Stimulated activated CD8-positive, alpha-beta memory T cell treated with anti-CD3 and anti-CD28 coated beads, Interleukin-15, amount 100 ng/mL, for 24 hours (primary cell): ENCODE results near the gene SIPA1L3.
"Not testable (repeated sequence)": the region's sequence is repeated elsewhere in the genome, so short reads cannot be mapped to it uniquely, and the experiment has no call there.

Source experiments
- DNase-seq: peaks from one replicate; pipeline ENCODE4 v3.0.0-alpha.2; 2020; ENCODE audit warnings: low read depth

The SIPA1L3 gene

GRCh38 chr19:38071054-38071453 is 164.0 kb downstream of the SIPA1L3 start:
- DNase-seq = not testable (repeated sequence)

GRCh38 chr19:38071647-38072046 is 164.6 kb downstream of the SIPA1L3 start:
- DNase-seq = no peak

DNA sequence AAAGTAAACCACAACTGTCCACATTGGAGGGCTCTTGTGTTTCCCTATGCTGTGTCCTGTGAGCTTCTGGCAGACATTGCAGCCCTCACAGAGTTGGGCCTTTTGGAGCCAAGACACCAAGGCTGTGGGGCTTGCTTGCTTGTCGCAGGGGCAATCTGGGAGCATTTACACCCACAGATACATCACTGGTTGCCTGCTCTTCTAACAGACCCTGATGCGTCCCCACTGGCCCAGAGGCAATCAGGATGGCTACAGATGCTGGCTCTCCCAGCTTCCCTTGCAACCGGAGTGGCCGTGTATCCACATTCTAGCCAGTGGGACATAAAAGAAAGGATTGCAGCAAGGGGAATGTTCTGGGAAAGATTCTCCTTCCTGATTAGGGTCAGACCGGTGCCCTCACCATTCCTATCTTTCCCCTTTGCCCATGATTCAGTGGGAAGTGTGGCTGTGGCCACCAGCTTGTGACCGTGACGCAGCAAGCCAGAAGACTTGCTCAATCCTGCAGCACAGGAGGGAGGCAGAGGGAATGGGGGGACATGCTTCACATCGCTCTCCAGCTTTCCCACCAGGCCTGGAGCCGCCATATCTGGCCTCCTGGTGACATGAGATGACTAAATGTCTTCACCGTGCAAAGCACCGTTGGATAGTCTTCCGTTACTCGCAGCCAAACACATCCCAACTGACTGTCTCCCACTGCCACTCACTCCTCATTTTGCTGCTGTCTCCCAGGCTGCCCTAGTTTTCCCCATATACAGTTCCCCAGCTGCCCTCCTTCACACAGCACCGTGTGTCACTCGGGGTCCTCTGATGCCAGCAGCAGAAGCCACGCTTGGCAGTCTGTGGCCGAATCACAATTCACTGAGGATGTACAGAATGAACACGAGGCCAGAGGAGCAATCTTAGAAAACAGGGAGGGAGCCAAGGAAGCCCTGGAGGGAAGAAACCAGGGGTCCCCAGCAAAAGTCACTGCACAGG is 166.1 kb downstream of the SIPA1L3 start:
- DNase-seq = no peak

DNA sequence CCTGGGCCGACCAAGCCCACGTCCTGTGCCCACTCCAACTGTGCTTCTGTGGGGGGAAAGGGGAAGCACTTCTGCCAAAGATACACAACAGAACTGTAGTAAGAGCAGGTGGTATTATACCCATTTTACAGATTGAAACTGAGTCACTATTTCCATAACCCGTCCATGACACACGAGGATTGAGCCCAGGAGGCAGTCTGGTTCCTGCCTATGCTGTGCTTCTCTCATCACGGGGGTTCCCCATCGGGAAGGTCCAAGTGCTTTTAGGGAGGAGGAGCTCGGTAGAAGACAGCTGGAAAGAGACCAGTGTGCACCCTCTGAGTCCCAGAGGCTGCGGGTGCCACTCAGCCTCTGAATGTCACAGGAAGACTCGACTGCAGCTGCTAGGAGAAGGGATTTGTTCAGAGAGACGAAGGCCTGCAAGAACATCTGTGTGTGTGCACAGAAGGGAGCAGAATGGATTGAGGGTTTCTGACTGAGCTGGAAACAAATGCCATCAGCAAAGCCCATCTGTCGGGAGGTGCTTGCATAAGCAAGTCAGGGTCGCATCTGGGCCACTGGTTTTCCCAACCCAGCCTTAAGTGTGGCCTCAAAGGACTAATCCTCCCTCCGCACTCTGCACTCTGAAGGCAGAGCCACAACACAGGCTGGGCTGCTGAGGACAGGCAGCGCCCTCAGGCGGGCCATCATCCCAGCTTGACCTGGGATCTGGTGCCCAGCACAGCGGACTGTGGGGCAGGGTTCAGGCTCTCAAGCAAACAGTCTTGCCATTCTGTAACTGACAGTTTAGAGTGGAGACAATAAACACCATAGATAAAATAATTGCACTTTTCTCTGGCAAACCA is 167.1 kb downstream of the SIPA1L3 start:
- DNase-seq = no peak

- no peak for DNase-seq
Measured at GRCh38 chr19:38076337-38076736, 169.3 kb downstream of the SIPA1L3 start.

DNA sequence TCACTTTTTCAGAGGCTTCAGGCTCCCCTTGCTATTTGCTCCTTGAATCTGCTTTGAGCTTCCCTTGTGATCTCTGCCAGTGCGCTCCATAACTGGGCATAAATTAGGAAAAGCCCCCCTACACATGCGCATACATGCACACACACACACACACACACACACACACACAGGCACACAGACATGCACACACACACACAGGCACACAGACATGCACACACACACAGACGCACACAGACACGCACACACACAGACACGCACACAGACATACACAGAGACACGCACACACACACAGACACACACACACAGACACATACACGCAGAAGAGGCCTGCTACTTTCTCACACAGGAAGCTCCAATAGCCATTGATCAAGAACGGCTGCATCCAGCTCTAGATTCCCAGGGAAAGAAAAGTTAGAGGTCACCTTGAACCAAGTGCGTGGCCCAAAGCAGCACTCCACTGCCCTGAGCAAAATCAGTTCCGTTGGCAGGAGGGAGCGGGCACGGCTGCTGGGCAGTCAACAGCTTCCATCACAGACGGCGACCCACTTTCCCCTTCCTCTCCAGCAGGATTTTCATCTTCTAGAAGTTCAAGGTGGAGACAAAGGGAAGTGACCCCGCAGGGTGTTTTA is 171.4 kb downstream of the SIPA1L3 start:
- DNase-seq = no peak

DNA sequence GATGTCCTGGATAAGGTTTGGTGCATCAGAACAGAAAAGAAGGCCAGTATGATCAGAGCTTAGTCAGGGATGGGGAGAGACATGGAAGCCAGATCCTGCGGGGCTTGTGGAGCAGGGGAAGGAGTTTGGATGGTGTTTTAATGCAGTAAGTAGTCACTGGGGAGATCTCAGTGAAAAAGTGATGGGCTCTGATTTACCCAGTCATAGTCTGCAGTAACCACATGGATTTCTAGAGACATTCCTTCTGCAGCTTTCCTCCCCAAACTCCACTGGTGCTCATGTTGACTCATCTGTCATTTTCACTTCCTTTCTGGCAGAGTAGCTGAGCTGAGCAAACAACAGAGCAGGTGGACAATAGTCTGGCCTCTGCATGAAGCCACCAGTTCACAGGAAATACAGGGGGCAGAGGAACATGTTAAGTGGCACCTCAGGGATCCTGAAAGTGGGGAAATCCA is 172.9 kb downstream of the SIPA1L3 start:
- DNase-seq = no peak

DNA sequence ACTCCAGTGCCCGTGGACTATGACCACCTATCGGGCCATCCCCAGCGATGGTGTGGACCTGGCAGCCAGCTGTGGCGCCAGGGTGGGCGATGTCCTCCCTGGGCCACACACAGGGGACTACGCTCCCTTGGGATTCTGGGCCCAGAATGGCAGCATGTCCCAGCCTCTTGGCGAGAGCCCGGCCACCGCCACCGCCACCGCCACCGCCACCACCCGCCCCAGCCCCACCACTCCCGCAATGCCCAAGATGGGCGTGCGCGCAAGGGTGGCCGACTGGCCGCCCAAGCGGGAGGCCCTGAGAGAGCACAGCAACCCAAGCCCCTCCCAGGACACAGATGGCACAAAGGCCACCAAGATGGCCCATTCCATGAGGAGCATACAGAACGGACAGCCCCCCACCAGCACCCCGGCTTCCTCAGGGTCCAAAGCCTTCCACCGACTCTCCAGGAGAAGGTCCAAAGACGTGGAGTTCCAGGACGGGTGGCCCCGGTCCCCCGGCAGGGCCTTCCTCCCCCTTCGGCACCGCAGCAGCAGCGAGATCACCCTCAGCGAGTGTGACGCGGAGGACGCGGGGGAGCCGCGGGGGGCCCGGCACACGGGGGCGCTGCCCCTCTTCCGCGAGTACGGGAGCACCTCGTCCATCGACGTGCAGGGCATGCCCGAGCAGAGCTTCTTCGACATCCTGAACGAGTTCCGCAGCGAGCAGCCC is 174.7 kb downstream of the SIPA1L3 start:
- no peak for DNase-seq

DNA sequence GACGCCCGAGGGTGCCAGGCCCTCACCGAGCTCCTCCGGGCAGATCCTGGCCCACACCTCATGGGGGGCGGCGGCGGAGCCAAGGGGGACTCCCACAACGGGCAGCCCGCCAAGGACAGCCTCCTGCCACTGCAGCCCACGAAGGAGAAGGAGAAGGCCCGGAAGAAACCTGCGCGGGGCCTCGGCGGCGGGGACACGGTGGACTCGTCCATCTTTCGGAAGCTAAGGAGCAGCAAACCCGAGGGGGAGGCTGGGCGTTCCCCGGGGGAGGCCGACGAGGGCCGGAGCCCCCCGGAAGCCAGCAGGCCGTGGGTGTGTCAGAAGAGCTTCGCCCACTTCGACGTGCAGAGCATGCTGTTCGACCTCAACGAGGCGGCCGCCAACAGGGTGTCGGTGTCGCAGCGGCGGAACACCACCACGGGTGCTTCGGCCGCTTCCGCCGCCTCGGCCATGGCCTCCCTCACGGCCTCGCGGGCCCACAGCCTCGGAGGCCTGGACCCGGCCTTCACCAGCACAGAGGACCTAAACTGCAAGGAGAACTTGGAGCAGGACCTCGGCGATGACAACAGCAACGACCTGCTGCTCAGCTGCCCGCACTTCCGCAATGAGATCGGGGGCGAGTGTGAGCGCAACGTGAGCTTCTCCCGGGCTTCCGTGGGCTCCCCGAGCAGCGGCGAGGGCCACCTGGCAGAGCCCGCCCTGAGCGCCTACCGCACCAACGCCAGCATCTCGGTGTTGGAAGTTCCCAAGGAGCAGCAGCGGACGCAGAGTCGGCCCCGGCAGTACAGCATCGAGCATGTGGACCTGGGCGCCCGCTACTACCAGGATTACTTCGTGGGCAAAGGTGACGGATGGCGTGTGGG is 175.5 kb downstream of the SIPA1L3 start:
- no peak for DNase-seq

- no peak for DNase-seq
Measured at GRCh38 chr19:38084196-38084595, 177.2 kb downstream of the SIPA1L3 start.

DNA sequence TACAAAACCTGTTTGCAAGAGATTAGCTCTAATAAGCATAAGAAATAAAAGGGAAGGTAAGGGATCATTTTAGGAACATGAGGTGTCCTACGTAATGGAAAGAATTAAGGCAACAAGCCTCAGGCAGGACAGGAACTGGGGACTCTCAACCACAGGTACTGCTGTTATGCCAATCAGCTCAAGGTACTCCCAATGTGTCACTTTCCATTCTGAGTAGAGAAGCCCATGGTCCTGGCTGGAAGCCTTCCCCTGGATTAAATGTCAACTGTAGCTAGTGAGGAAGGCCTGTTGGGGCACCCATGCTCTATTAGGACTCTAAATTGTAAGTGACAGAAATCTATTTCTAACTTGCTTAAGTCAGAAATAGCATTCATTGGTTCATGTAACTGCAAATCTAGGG is 182.4 kb downstream of the SIPA1L3 start:
- no peak for DNase-seq

DNA sequence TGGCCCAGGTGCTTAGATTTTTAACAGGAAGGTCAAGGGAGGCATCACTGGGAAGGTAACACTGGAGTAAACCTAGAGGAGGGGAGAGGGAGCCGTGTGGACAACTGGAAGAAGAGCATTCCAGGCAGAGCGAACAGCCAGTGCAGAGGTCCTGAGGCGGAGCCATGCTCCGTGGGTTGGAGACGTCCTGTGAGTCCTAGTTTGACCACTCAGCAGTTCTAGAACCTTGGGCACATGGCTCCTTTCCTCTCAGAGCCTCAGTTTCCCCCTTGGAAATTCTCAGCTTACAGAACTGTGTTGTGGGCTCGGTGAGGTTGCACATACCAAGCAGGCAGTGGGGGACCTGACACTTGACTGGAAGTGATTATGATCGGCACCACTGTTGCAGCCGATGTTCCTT is 186.1 kb downstream of the SIPA1L3 start:
- DNase-seq = no peak

DNA sequence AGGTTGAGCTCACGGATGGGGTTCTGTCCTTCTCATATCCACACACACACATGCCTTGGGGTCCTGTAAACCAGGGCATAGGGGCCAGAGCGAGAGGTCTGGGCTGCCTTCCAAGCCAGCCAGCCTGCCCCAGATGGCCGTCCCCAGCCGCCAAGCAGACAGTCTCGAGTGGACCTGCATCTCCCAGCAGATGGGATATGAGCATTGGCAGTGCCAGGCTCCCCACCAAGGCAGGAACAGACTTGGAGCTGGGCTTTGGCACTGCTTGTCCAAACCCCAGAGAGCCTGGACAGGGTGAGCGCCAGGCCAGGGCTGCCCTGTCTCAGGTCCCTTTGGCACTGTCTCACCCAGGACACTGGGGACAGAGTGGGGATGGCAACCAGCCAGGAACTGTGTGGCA is 186.6 kb downstream of the SIPA1L3 start:
- DNase-seq = no peak

DNA sequence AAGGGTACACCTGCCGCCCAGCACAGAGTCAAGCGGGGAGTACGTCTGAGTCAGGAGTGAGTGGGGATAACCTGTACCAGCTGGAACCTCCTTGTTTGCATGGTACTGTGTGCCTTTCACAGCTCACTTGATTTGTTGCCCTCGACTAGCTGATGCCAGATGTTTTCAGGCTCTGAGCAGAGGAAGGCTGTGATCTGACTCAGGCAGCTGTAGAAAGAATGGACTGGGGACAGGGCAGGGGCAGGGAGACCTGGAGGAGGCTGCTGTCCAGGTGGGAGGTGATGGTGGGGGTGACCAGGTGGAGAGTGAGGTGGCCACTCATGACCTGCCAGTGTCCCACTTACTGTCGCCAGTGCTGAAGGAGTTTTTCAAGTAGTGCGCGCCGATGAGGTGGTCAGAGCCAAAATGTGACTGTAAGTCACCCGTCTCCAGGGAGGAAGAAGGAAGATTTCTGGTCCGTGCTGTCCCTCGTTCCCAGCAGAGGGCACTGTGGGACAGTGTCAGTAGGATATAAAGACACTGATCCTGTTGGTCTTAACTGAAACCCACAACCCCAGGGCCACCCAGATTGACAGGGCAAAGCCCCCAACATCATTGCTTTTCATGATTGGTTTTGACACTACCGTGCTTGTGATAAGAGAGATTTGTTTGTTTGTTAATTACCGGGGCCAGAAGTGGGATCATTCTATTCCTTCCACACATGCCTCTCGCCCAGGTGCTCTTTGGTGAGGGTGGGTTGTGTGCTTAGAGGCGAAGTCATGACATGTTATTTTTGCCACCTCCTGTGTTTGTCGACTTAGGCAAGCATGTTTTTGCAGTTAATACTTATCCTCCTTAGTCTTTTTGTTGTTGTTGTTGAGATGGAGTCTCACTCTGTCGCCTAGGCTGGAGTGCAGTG is 188.7 kb downstream of the SIPA1L3 start:
- DNase-seq = no peak

DNA sequence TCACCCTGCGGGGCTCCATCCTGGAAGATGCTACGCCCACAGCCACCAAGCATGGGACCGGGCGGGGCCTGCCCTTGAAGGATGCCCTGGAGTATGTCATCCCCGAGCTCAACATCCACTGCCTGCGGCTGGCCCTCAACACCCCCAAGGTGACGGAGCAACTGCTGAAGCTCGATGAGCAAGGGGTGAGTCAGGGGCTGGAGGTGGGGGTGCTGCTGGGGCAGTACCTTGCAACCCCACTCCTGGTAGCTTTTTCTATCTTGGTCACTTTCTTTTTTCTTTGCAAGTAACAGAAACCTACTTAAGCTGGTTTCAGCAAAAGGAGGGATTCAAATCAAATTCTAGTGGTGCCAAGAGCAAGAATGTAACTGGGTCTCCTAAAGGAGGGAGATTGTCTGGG is 193.0 kb downstream of the SIPA1L3 start:
- DNase-seq = no peak

DNA sequence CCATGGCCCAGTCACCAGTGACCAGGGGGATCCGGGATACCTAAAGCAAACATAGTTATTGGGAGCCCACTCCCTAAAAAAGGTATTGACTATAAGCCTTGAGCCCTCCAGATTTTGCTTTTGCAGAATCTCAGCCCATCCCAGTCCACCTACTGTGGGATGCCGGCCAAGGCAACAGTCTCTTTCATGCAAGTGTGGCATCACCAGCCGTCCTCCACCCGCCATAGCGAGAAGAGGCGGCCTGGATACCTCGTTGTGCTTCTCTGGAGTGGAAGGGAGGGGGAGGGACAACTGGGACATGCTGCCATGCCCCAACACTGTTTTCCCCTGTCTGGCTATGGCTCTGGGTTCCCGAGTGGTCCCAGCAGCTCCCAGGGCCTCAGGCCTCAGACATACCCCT is 193.6 kb downstream of the SIPA1L3 start:
- DNase-seq = no peak

DNA sequence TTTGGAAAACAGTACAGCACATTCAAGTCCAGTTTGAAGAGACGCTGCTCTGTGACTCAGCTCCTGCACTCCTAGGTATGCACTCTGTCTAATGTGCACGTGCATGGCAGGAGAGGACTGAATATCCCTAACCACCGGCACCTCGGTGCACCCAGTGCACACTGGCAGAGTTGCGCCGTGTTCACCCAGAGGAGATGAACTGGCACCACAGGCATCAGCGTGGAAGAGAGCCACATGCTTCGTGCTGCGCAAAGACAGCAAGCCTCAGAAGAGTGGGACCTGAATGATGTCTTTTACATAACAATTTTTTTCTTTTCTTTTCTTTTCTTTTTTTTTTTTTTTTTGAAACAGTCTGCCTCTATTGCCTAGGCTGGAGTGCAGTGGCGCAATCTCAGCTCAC is 194.7 kb downstream of the SIPA1L3 start:
- no peak for DNase-seq

GRCh38 chr19:38105574-38105973 is 198.6 kb downstream of the SIPA1L3 start:
- no peak for DNase-seq

- DNase-seq = no peak
Measured at GRCh38 chr19:38107129-38107528, 200.1 kb downstream of the SIPA1L3 start.

- DNase-seq = no peak
Measured at GRCh38 chr19:38111898-38112297, 204.9 kb downstream of the SIPA1L3 start.
